GM21717 (cell line): ENCODE measurements around the gene SH3GL3.

Experiments used
- ATAC-seq: cut with Tn5 transposase; IDR thresholded peaks from one replicate; pipeline ENCODE4 v1.9.1; 2021; ENCODE audit warnings: mild to moderate bottlenecking, moderate library complexity; ENCODE audit not compliant: unreplicated experiment

SH3GL3 gene

GRCh38 chr15:83458381-83458780, 11.2 kb downstream of the SH3GL3 start:
- ATAC-seq = no peak

GRCh38 chr15:83462026-83462425, 14.9 kb downstream of the SH3GL3 start:
- ATAC-seq = no peak

GRCh38 chr15:83462953-83463433, 15.9 kb downstream of the SH3GL3 start:
- ATAC-seq = no peak

DNA sequence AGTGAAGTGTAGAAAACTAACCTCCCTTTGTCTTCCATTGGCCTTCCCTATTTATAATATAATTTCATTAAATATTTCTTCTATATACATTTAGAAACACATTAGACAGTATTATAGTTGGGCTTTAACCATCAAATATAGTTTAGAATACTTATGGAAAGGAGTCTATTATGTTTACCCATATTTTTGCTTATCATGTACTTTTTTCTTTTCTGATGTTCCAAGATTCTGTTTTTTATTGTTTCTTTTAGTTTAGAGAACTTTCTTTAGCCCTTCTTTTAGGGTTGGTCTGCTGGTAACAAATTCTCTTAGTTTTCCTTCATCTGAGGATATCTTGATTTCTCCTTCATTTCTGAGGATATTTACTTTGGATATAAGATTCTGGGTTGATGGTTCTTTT, 23.7 kb downstream of the SH3GL3 start:
- ATAC-seq = no peak

DNA sequence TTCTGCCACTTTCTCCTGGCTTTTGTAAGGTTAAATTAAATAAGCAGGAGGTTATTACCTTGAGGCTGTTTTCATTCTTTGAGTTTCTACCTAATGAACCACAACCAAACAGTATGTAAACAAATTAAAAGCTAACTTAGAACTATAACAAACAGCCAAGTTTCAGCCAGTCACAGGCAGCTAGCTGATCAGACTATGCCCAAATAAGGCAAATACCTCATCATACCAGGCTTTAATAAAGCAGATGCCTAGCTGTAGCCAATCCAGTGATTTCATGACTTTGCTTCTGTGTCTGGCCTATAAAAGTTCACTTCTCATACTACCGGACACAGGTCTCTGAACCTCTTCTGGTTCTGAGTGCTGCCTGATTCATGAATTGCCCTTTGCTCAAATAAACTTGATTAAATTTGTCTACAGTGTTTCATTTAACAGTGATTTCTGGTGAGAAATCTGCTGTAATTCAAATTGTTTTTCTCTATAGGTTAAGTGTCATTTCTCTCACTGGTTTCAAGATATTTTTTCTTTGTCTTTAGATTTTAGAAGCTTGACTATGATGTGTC, 24.2 kb downstream of the SH3GL3 start:
- ATAC-seq = no peak

- no peak for ATAC-seq
Observed at GRCh38 chr15:83472151-83472550, 25.0 kb downstream of the SH3GL3 start.

GRCh38 chr15:83472797-83473196, 25.7 kb downstream of the SH3GL3 start:
- ATAC-seq = no peak

DNA sequence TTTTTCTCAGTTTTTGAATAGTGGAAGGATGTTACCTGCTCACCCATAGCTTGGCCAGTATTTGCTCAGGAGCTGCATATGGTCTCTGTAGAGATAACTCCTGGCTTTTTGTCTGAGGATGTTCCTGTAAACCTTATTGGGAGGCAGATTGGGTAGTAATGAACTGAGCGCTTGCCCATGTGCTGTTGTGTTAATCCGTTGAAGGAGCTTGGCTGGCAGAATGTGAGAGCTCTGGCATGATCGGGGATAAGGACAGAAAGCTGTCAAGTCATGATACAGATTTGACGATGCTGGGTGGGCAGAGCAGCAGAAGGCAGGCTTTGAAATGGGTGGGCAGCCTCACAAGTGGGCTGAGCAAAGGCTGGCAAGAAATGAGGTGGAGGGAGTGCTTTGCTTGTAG, 27.4 kb downstream of the SH3GL3 start:
- no peak for ATAC-seq

- no peak for ATAC-seq
Observed at GRCh38 chr15:83475551-83475950, 28.4 kb downstream of the SH3GL3 start.

DNA sequence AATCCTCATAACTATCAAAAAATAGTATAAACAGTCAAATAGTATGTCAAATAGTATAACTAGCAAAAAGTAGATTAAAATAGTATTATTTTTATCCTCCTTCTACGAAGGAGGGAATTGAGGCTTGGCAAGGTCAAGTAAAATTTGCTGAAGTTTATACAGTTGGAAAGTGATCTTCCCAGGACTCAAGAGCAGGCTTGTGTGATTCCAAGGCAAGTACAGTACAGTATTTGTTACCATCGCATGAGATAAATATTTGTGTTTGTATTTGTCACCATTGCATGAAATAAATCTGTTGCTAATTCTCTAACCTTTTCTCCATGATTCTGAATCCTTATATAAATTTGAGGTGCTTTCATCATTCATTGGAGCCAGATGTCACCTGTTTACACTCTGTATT, 28.9 kb downstream of the SH3GL3 start:
- ATAC-seq = no peak

GRCh38 chr15:83476708-83477107, 29.6 kb downstream of the SH3GL3 start:
- ATAC-seq = no peak

DNA sequence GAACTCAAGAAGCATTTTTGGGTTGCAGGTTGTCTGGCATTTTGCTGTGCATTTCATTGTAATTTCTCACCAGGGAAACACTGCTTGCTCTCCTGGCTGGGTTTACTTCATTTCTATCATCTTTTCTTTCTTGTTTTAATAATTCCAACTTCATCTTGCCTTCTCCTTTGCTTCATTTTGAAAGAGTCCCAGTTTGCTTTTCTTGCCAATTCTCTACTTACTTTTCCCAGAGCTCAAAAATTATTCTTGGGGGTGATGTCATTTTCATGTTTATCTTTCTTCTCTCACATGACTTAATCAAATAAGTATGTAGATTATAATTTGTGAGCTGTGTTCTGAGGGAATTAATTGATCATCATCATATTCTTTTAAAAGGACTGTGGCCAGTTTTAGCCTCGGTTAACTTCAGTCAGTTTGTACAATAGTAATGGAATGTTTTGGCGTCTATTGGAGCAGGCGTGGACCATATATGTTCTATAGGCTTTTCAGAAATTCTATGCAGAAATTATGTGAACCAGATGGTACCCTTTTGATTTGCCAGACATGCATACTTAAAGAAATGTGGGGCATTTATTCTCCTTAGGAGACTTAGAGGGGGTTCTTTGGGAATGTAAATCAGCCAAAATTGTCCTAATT, 30.1 kb downstream of the SH3GL3 start:
- ATAC-seq = no peak

DNA sequence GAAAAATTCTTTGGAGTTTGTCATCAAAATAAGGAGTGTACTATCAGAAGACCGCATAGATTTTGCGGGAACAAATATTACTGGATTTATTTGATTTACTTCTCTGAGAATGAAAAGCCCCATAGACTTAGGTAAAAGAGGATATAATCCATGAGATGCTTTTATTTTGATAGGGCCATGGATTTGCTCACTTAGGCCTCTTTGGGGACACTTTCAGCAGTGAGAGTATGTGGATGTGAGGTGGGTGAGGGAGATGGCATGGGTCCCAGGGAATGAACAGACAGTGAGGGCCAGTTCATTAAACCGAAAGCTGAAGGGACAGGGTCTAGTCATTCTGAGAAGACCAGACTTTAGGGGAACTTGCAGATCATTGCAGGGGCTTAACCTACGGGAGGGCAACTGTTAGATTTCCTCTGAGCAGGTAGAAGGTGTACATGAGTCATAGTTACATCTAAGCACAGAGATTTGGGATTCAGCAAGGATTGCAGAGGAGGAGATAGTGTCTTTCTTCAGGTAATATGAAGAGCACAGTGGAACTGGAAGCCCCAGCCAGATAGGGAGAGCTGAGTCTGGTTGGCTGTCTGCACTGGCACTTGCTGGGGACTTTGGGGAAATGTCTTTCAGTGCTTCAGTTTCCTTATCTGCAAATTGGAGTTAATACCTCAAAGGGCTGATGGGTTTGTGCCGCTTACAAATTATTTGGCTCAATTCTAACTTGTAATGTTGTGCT, 30.8 kb downstream of the SH3GL3 start:
- ATAC-seq = no peak

- ATAC-seq = no peak
Observed at GRCh38 chr15:83483612-83484011, 36.5 kb downstream of the SH3GL3 start.

GRCh38 chr15:83484636-83485035, 37.5 kb downstream of the SH3GL3 start:
- no peak for ATAC-seq

- ATAC-seq = no peak
Observed at GRCh38 chr15:83486363-83486762, 39.2 kb downstream of the SH3GL3 start.

DNA sequence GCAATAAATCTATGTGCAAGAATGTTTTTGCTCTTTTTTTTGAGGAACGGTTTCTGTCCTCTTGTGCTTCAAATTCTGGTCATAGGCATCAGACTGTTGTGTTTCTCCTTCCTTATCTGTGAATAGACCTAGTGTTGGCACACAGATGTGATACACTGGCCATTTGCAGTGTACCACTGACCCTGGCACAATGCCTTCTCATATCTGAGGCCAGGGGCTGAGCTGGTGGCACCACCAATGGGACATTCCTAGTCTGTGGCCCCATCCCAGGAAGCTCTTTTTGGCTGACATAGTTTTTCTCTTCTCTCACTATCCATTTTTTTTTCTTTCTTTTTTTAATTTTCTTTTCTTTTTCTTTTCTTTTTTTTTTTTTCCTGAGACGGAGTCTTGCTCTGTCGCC, 40.4 kb downstream of the SH3GL3 start:
- ATAC-seq = no peak

GRCh38 chr15:83489690-83490089, 42.5 kb downstream of the SH3GL3 start:
- no peak for ATAC-seq

GRCh38 chr15:83491486-83491885, 44.3 kb downstream of the SH3GL3 start:
- no peak for ATAC-seq

GRCh38 chr15:83496766-83497165, 49.6 kb downstream of the SH3GL3 start:
- no peak for ATAC-seq

GRCh38 chr15:83498374-83498773, 51.2 kb downstream of the SH3GL3 start:
- no peak for ATAC-seq

DNA sequence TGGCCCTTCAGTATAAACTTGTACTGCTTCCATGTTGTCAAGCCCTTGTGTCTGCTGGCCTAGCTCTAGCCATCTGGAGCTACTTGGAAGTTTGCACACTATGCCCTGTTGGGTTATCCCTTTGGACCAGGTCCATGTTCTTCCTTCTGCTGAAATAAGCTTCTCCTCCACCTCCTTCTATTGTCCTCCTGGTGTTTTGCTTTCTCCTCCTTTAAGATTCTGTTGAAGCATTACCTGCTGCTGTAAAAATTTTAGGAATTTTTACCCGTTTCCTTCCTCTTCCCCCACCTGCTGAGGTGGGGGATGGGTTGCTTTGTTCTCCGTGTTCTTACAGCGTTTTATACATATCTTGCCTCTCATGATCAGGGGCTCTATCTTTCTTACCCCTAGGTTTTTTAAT, 51.7 kb downstream of the SH3GL3 start:
- no peak for ATAC-seq
